ENCODE results near the gene MAPK1. TPM values are rescaled to one million over a fixed set of nuclear protein-coding genes. Genes with fewer than 3 reads are reported as not detected.
A peak's percentile ranks its signal among the peaks of the same experiment; 100 is the strongest.
"Not testable (repeated sequence)": the region's sequence is repeated elsewhere in the genome, so short reads cannot be mapped to it uniquely, and the experiment has no call there.

MAPK1 gene
- total and polyA plus RNA-seq, 9 of the 15 experiments (the other 6 are each of a cell fraction or from before 2014, with no cell fraction given) = 46.3 to 575 (median 283) TPM

DNA sequence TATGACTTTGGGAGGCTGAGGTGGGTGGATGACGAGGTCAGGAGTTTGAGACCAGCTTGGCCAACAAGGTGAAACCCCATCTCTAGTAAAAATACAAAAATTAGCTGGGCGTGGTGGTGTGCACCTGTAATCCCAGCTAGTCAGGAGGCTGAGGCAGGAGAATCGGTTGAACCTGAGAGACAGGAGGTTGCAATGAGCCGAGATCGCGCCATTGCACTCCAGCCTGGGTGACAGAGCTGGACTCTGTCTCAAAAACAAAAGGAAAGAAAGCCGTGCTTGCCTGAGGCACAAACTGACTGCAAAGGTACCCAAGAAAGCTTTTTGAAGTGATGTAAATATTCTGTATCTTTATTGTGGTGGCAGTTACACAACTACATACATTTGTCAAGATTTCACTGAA is 42.5 kb downstream of the MAPK1 start:
- Histone ChIP-seq H3K4me1 (replicated peaks in 1 of 2; ENCODE audit: control insufficient read depth in 2 of 2, insufficient read depth in 2 of 2, low read length in 2 of 2) (peaks cover 36 to 49% of the 10 kb centered on the region in 2 experiments), H3K9me1 (ENCODE audit: control insufficient read depth, insufficient read depth, low read length) (peaks cover 18% of the 10 kb centered on the region), H3K79me2 (ENCODE audit: control insufficient read depth, insufficient read depth, low read length) (peaks cover 97% of the 10 kb centered on the region), H4K20me1 (replicated peaks; ENCODE audit: control insufficient read depth, insufficient read depth, low read length) (peaks cover 66% of the 10 kb centered on the region)
- H3K9me3 ChIP-seq (replicated peaks; ENCODE audit: control insufficient read depth, insufficient read depth, low read depth, low read length); CTCF ChIA-PET (ENCODE audit: low intra/inter-chr PET ratio); H3K4me2 ChIP-seq (ENCODE audit: insufficient read depth, low read length); ATAC-seq; BruUV-seq (replicated peaks); H3K9ac ChIP-seq (ENCODE audit: insufficient read depth in 1 of 2, low read depth in 2 of 2, low read length in 2 of 2); H3K27me3 ChIP-seq (ENCODE audit: control insufficient read depth in 2 of 2, insufficient read depth in 2 of 2, low read length in 2 of 2); H2AFZ ChIP-seq (ENCODE audit: low read depth, low read length); in situ Hi-C loops (cut with MboI); H3K4me3 ChIP-seq; DNase-seq (ENCODE audit: extremely low read depth in 1 of 4, low spot score in 3 of 4); FAIRE-seq; H3K36me3 ChIP-seq (ENCODE audit: control insufficient read depth, insufficient read depth, low read length); H3K27ac ChIP-seq (ENCODE audit: extremely low read depth, low read depth, low read length): not testable (repeated sequence)
- TF ChIP-seq, protein P1, sequence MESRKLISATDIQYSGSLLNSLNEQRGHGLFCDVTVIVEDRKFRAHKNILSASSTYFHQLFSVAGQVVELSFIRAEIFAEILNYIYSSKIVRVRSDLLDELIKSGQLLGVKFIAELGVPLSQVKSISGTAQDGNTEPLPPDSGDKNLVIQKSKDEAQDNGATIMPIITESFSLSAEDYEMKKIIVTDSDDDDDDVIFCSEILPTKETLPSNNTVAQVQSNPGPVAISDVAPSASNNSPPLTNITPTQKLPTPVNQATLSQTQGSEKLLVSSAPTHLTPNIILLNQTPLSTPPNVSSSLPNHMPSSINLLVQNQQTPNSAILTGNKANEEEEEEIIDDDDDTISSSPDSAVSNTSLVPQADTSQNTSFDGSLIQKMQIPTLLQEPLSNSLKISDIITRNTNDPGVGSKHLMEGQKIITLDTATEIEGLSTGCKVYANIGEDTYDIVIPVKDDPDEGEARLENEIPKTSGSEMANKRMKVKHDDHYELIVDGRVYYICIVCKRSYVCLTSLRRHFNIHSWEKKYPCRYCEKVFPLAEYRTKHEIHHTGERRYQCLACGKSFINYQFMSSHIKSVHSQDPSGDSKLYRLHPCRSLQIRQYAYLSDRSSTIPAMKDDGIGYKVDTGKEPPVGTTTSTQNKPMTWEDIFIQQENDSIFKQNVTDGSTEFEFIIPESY (CRISPR knock-in tag; IDR thresholded peaks at IDR 0.05) = peak; percentile 74; the same call in 1 of the 2 replicates
- TF ChIP-seq, protein P2, sequence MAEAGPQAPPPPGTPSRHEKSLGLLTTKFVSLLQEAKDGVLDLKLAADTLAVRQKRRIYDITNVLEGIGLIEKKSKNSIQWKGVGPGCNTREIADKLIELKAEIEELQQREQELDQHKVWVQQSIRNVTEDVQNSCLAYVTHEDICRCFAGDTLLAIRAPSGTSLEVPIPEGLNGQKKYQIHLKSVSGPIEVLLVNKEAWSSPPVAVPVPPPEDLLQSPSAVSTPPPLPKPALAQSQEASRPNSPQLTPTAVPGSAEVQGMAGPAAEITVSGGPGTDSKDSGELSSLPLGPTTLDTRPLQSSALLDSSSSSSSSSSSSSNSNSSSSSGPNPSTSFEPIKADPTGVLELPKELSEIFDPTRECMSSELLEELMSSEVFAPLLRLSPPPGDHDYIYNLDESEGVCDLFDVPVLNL (CRISPR knock-in tag; IDR thresholded peaks at IDR 0.05; ENCODE audit: low read depth) = peak; percentile 81; the same call in 1 of the 2 replicates
- TF ChIP-seq, protein P3, sequence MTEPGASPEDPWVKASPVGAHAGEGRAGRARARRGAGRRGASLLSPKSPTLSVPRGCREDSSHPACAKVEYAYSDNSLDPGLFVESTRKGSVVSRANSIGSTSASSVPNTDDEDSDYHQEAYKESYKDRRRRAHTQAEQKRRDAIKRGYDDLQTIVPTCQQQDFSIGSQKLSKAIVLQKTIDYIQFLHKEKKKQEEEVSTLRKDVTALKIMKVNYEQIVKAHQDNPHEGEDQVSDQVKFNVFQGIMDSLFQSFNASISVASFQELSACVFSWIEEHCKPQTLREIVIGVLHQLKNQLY (CRISPR knock-in tag; conservative IDR thresholded peaks at IDR 0.05) = peak in 1 of 2 experiments; percentile 44; a peak in 1 of 4 replicates
- POLR2A ChIA-PET = interaction anchor here (0.6 to 45.6 kb wide), 8 partner anchors 12 to 1575 kb away, joined by 3 to 1351 read pairs (median 12); partner anchors contain the start of gene MAPK1
- intact Hi-C loops (cut with micrococcal nuclease) = loop anchor here (5.0 kb wide), 1 partner anchor 112 kb away; no protein-coding TSS in a partner anchor
- 81% methylated on average over 7 of the region's 7 CpGs for WGBS (ENCODE audit: insufficient coverage, low coverage, missing lambda C conversion rate)
